Measurements from ENCODE around the gene RBM45. TPM values are rescaled to one million over a fixed set of nuclear protein-coding genes. Genes with fewer than 3 reads are reported as not detected.

Gene RBM45
- polyA plus RNA-seq, 1 experiment: 5.4 TPM

DNA sequence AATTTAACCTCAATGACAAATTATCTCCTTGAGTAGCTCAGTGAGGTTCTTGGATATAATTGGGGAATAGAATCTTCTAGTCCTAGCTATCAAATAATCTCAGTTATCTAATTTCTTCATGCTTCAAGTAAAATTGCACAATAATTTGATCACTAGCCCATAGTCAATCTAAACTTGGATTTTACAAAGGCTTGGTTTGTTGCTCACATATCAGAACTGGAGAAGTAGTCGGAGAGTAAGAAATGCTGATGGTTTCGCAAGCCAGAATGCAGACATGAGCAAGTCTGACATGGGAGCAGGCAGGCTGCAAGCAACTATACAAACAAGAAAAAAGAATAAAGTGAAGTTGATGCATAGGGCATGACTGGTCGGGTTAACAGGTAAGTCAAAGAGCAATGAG is 28.0 kb upstream of the RBM45 start:
- no peaks in the 10 kb centered on the region for H3K36me3 ChIP-seq (ENCODE audit: control insufficient read depth, insufficient read depth, low read length)
- DNase-seq (ENCODE audit: low read depth): no peak
- CTCF ChIA-PET: interaction anchor here (0.6 to 1.2 kb wide), 3 partner anchors 28 to 101 kb away, joined by 3 to 4 read pairs (median 3); partner anchors contain the start of gene RBM45
- TF ChIP-seq, protein P1, sequence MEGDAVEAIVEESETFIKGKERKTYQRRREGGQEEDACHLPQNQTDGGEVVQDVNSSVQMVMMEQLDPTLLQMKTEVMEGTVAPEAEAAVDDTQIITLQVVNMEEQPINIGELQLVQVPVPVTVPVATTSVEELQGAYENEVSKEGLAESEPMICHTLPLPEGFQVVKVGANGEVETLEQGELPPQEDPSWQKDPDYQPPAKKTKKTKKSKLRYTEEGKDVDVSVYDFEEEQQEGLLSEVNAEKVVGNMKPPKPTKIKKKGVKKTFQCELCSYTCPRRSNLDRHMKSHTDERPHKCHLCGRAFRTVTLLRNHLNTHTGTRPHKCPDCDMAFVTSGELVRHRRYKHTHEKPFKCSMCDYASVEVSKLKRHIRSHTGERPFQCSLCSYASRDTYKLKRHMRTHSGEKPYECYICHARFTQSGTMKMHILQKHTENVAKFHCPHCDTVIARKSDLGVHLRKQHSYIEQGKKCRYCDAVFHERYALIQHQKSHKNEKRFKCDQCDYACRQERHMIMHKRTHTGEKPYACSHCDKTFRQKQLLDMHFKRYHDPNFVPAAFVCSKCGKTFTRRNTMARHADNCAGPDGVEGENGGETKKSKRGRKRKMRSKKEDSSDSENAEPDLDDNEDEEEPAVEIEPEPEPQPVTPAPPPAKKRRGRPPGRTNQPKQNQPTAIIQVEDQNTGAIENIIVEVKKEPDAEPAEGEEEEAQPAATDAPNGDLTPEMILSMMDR (IDR thresholded peaks at IDR 0.05; ENCODE audit: insufficient read depth, low read depth, low read length): no peak
- no peaks in the 10 kb centered on the region for H3K27me3 ChIP-seq (ENCODE audit: control insufficient read depth, insufficient read depth, low read length)
- H3K4me3 ChIP-seq (ENCODE audit: low read depth, low read length): no peak overlapping the region
- POLR2A ChIA-PET: no interaction called here

DNA sequence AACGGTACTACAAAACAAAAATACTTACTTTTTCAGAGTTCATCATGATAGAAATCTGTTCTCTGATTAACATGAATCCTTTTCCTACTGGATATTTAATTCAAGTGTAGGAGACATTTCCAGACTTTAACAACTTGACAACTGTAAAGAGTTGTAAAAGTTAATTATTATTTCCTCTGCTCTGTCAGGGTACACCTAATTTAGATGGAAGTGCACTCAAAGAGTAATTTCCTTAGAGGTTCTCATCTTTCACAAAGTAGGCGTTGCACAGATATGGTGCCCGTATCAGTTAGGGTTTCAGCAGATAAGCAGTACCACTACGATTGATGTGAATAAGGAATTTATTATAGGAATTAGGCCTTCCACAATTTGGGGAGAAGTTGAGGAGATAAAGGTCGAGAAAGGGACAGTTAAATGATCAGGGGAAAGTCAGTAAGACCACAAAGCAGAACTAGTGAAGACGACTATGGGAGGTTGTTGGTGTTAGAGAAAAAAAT is 23.4 kb upstream of the RBM45 start:
- no peaks in the 10 kb centered on the region for H3K27me3 ChIP-seq (ENCODE audit: control insufficient read depth, insufficient read depth, low read length)
- no peak for DNase-seq (ENCODE audit: low read depth)
- ChIA-PET POLR2A (no interaction called here), CTCF (interaction anchor here (1.3 to 1.6 kb wide), 2 partner anchors 15 to 23 kb away, joined by 5 to 7 read pairs; partner anchors contain the start of gene RBM45)
- H3K36me3 ChIP-seq (ENCODE audit: control insufficient read depth, insufficient read depth, low read length): no peaks in the 10 kb centered on the region
- TF ChIP-seq, protein P1 (IDR thresholded peaks at IDR 0.05; ENCODE audit: insufficient read depth, low read depth, low read length): no peak
- no peak overlapping the region for H3K4me3 ChIP-seq (ENCODE audit: low read depth, low read length)

DNA sequence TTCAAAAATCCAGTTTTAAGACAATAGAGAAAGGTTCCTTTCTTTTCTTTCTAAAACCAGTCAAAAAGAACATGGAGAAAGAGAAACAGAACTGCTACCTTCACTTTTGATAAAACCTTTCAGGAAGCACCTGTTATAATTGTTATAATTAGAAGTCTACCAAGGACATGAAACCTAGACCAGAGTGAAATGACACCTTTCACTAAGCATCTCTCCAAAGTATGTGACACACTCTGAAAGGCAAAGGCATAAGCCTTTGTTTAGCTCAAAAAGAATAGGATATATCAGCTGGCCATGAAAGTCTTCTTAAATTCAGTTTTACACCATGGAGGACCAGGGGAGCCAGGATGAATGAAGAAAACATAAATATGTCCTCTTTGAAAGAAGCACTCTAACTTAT is 18.8 kb upstream of the RBM45 start:
- TF ChIP-seq, protein P1 (IDR thresholded peaks at IDR 0.05; ENCODE audit: insufficient read depth, low read depth, low read length): no peak
- no peaks in the 10 kb centered on the region for H3K36me3 ChIP-seq (ENCODE audit: control insufficient read depth, insufficient read depth, low read length)
- no peaks in the 10 kb centered on the region for H3K27me3 ChIP-seq (ENCODE audit: control insufficient read depth, insufficient read depth, low read length)
- DNase-seq (ENCODE audit: low read depth): no peak
- POLR2A ChIA-PET: no interaction called here
- H3K4me3 ChIP-seq (ENCODE audit: low read depth, low read length): no peak overlapping the region
- CTCF ChIA-PET: interaction anchor here (0.6 kb wide), 1 partner anchor 18 kb away, joined by 3 read pairs; the partner anchor contains the start of gene RBM45

DNA sequence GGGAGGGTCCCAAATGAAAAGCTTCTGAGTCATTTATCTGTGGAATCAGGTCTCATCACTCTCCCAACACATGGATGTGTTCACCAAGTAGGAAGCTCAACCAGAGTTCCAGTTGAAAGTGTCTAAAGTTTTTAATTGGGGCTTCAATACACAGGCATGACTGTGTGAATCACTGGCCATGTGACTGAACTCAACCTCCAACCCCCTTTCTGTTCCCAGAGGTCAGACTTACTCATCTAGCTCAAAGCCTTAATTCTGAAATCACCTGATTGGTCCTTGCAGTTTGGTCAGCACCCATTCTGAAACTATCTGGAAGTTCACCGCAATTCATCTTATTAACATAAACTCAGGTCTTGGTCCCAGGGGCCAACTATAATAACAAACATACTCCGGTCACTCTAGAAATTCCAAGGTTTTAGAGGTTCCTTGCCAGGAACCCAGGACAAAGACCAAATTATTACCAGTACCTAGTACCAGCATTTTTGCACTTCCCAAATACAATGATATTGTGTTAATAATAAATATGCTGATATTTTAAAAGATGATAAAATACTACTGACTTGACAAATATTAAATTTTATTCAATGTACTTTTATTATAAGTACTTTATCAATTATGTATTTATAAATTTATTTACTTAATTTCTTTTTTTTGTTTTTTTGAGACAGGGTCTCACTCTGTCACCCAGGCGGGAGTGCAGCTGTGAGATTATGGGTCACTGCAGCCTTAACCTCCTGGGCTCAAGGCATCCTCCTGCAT is 10.7 kb upstream of the RBM45 start:
- DNase-seq (ENCODE audit: low read depth): no peak
- CTCF ChIA-PET: interaction anchor here (2.5 kb wide), 1 partner anchor 10 kb away, joined by 12 read pairs; the partner anchor contains the start of gene RBM45

DNA sequence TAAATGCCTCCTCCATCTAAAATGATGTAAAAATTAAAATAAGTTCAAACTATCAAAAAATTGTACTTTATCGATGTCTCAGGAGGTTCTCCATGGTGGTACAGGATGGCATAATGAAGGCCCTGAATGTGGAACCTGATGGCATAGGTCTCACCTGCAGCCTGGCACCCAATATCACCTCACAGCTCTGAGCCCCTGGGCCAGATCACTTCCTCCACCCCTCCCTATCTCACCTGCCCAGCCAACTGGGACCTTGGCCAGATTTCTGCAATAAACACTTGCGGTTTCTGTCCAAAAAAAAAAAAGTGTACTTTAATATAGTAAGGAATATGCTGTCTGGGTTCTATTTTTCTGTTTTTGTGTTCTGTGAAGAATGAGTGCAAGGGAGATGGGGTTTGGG is 6.7 kb upstream of the RBM45 start:
- DNase-seq (ENCODE audit: low read depth): no peak
- Histone ChIP-seq H3K36me3 (ENCODE audit: control insufficient read depth, insufficient read depth, low read length) (no peaks in the 10 kb centered on the region), H3K27me3 (ENCODE audit: control insufficient read depth, insufficient read depth, low read length) (no peaks in the 10 kb centered on the region), H3K4me3 (ENCODE audit: low read depth, low read length) (no peak overlapping the region)
- ChIA-PET POLR2A (interaction anchor here (0.6 kb wide), 1 partner anchor 31 kb away, joined by 4 read pairs; no protein-coding TSS in a partner anchor), CTCF (interaction anchor here (1.3 kb wide), 1 partner anchor 27 kb away, joined by 4 read pairs; no protein-coding TSS in a partner anchor)
- TF ChIP-seq, protein P1 (IDR thresholded peaks at IDR 0.05; ENCODE audit: insufficient read depth, low read depth, low read length): no peak

More for the DNA sequence above, 10.7 kb upstream of the RBM45 start:
- TF ChIP-seq, protein P1 (IDR thresholded peaks at IDR 0.05; ENCODE audit: insufficient read depth, low read depth, low read length): no peak
- Histone ChIP-seq H3K36me3 (ENCODE audit: control insufficient read depth, insufficient read depth, low read length) (no peaks in the 10 kb centered on the region), H3K27me3 (ENCODE audit: control insufficient read depth, insufficient read depth, low read length) (no peaks in the 10 kb centered on the region), H3K4me3 (ENCODE audit: low read depth, low read length) (no peak overlapping the region)
- POLR2A ChIA-PET: no interaction called here
